GM23248 (cell line): ENCODE data around the gene PPP1R12B. TPM values are rescaled to one million over a fixed set of nuclear protein-coding genes. Genes with fewer than 3 reads are reported as not detected.
"Not testable (repeated sequence)": the region's sequence is repeated elsewhere in the genome, so short reads cannot be mapped to it uniquely, and the experiment has no call there.

Source experiments
- DNase-seq: peaks from one replicate; pipeline ENCODE4 v3.0.0-alpha.2; 2015
- H2AFZ ChIP-seq: fragments of 200-600 bp; sonication (generic); 2 replicates; pipeline ENCODE4 v1.6.1; 2016; ENCODE audit warnings: antibody characterized with exemption
- H3F3A ChIP-seq: fragments of 200-600 bp; sonication (generic); 2 replicates; pipeline ENCODE4 v1.6.1; 2016; ENCODE audit warnings: mild to moderate bottlenecking, antibody characterized with exemption, mixed run types; ENCODE audit not compliant: insufficient read depth
- H3K27ac ChIP-seq: fragments of 200-600 bp; sonication (generic); 2 replicates; pipeline ENCODE4 v1.5.1; 2016; ENCODE audit warnings: mild to moderate bottlenecking
- H3K27me3 ChIP-seq: fragments of 200-600 bp; sonication (generic); replicated peaks from 2 replicates; pipeline ENCODE4 v1.6.1; 2016; ENCODE audit warnings: mild to moderate bottlenecking; ENCODE audit not compliant: insufficient read depth
- H3K36me3 ChIP-seq: fragments of 200-600 bp; sonication (generic); 2 replicates; pipeline ENCODE4 v1.6.1; 2016; ENCODE audit warnings: low read depth, mild to moderate bottlenecking
- H3K4me1 ChIP-seq: fragments of 200-600 bp; sonication (generic); 2 replicates; pipeline ENCODE4 v1.6.1; 2016; ENCODE audit warnings: mild to moderate bottlenecking; ENCODE audit not compliant: insufficient read depth
- H3K4me2 ChIP-seq: fragments of 200-600 bp; sonication (generic); one replicate; pipeline ENCODE4 v1.6.1; 2016; ENCODE audit warnings: mild to moderate bottlenecking; ENCODE audit not compliant: unreplicated experiment
- H3K4me3 ChIP-seq: fragments of 200-600 bp; sonication (generic); 2 replicates; pipeline ENCODE4 v1.5.1; 2016; ENCODE audit warnings: mild to moderate bottlenecking
- H3K79me2 ChIP-seq: fragments of 200-600 bp; sonication (generic); 2 replicates; pipeline ENCODE4 v1.6.1; 2016; ENCODE audit warnings: mild to moderate bottlenecking; ENCODE audit not compliant: insufficient read depth
- H3K9ac ChIP-seq: fragments of 200-600 bp; sonication (generic); 2 replicates; pipeline ENCODE4 v1.6.1; 2016; ENCODE audit warnings: mild to moderate bottlenecking
- H3K9me2 ChIP-seq: fragments of 200-600 bp; sonication (generic); 2 replicates; pipeline ENCODE4 v1.6.1; 2016; ENCODE audit warnings: mixed run types, mild to moderate bottlenecking, moderate library complexity; ENCODE audit not compliant: insufficient read depth
- H3K9me3 ChIP-seq: fragments of 200-600 bp; sonication (generic); one replicate; pipeline ENCODE4 v1.6.1; 2017; ENCODE audit warnings: low read depth
- H4K20me1 ChIP-seq: fragments of 200-600 bp; sonication (generic); 2 replicates; pipeline ENCODE4 v1.6.0; 2016; ENCODE audit not compliant: insufficient read depth
- EZH2 ChIP-seq: fragments of 200-600 bp; sonication (generic); IDR thresholded peaks from 2 replicates; pipeline ENCODE4 v1.6.1; 2018; ENCODE audit warnings: antibody characterized with exemption, mild to moderate bottlenecking; ENCODE audit not compliant: insufficient read depth, poor library complexity, severe bottlenecking
- EZH2phosphoT487 ChIP-seq: fragments of 200-600 bp; sonication (generic); IDR thresholded peaks from 2 replicates; pipeline ENCODE4 v1.6.1; 2018; ENCODE audit warnings: antibody characterized with exemption, moderate library complexity, mild to moderate bottlenecking, low read depth; ENCODE audit not compliant: insufficient read depth
- WGBS, 2 experiments: methylation state at CpG; one replicate each; pipeline ENCODE4 v1.1.6; 2015 to 2017; ENCODE audit warnings: low lambda C conversion rate in 2 of 2, low coverage in 1 of 2; ENCODE audit errors: missing lambda C conversion rate in 2 of 2; 5-methylcytosine and 5-hydroxymethylcytosine counted together
- in situ Hi-C: fragments of 300-500 bp; cut with MboI; formaldehyde crosslinking; loops from 2 replicates; pipeline ENCODE4 v1.15.0; 2020
- polyA plus RNA-seq: library from polyadenylated mRNA; unstranded; fragments of >200 nt; fragmentation: Nextera tagmentation; extraction: Ambion mirVana; gene quantifications from 2 replicates; pipeline ENCODE4 v1.2.1, GENCODE V29; 2016
- total RNA-seq: library from RNA; depleted of rRNA; stranded (reverse); fragments of >200 nt; shearing (Covaris generic); gene quantifications from 2 replicates; pipeline ENCODE4 v1.2.3, GENCODE V29; 2014

The PPP1R12B gene
- total and polyA plus RNA-seq, 2 experiments from 2014 or later, result 3.6 to 14.6 TPM

GRCh38 chr1:202501281-202501680 lies 152.8 kb downstream of the PPP1R12B start:
- H3K27ac ChIP-seq, result no peak overlapping the region
- no peak overlapping the region for H2AFZ ChIP-seq
- H3K4me1 ChIP-seq, result peaks cover 21% of the 10 kb centered on the region
- no peaks in the 10 kb centered on the region for H3K9me2 ChIP-seq
- H3K79me2 ChIP-seq, result no peaks in the 10 kb centered on the region
- no peaks in the 10 kb centered on the region for H4K20me1 ChIP-seq
- 60 to 64% methylated on average over 2 of the region's 2 CpGs for WGBS, 2 experiments
- H3F3A ChIP-seq, result peaks cover 7% of the 10 kb centered on the region; the same call in 1 of the 2 replicates
- in situ Hi-C loops, result loop anchor here (10.0 kb wide), 1 partner anchor 94 kb away; no protein-coding TSS in a partner anchor
- no peak for TF ChIP-seq EZH2
- no peak for TF ChIP-seq EZH2phosphoT487
- H3K9me3 ChIP-seq, result no peaks in the 10 kb centered on the region
- no peak overlapping the region for H3K4me3 ChIP-seq
- no peaks in the 10 kb centered on the region for H3K27me3 ChIP-seq
- H3K9ac ChIP-seq, result no peak overlapping the region
- peak; percentile 41 for DNase-seq
- no peak overlapping the region for H3K4me2 ChIP-seq
- no peaks in the 10 kb centered on the region for H3K36me3 ChIP-seq

DNA sequence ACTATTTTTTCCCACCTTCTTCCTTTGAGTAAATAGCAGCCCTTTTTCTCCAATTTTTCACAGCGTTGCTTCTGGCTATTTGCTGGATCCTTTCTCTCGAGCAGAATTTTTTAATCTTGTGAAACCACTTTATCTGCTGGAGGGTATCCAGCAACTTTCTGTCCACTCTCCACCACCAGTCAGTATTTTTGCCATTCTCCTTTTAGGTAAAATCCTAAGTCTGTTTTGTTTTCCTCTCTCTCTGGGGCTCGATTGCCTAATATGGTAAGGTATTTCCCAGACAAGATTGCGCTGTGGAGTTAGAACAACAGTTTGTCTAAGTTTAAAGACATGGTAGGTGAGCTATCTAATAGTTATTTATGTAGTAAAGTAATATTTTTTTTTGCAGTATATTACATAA lies 156.9 kb downstream of the PPP1R12B start:
- Histone ChIP-seq H3K4me2 (peak overlapping the region; percentile 44), H3K4me1 (peaks cover 24% of the 10 kb centered on the region), H3K9ac (peak overlapping the region; percentile 40; the same call in 1 of the 2 replicates), H3K36me3 (peaks cover 3% of the 10 kb centered on the region; the same call in 1 of the 2 replicates), H3K4me3 (peak overlapping the region; percentile 47), H3F3A (peaks cover 7% of the 10 kb centered on the region; the same call in 1 of the 2 replicates), H3K9me2 (no peaks in the 10 kb centered on the region), H3K27me3 (no peaks in the 10 kb centered on the region), H3K27ac (peak overlapping the region; percentile 58), H2AFZ (peak overlapping the region; percentile 21; the same call in 1 of the 2 replicates), H4K20me1 (no peaks in the 10 kb centered on the region), H3K9me3 (no peaks in the 10 kb centered on the region), H3K79me2 (no peaks in the 10 kb centered on the region)
- 16 to 25% methylated on average over 4 of the region's 4 CpGs for WGBS, 2 experiments
- DNase-seq, result peak; percentile 72
- TF ChIP-seq EZH2phosphoT487 (no peak), EZH2 (no peak)
- in situ Hi-C loops, result loop anchor here (10.0 kb wide), 1 partner anchor 89 kb away; no protein-coding TSS in a partner anchor

- peak overlapping the region; percentile 58 for H3K27ac ChIP-seq
- H3K9me2 ChIP-seq, H3K36me3 ChIP-seq, H3F3A ChIP-seq, H3K27me3 ChIP-seq, H4K20me1 ChIP-seq, H3K9me3 ChIP-seq, H3K79me2 ChIP-seq, H2AFZ ChIP-seq: not testable (repeated sequence)
- peak overlapping the region; percentile 44 for H3K4me2 ChIP-seq
- peaks cover 24% of the 10 kb centered on the region for H3K4me1 ChIP-seq
- DNase-seq, result peak; percentile 43
- H3K4me3 ChIP-seq, result peak overlapping the region; percentile 47; the same call in 1 of the 2 replicates
- H3K9ac ChIP-seq, result 0 out of 2 replicates have a peak overlapping the region, but pooled peaks have one; percentile 40
- in situ Hi-C loops, result loop anchor here (10.0 kb wide), 1 partner anchor 89 kb away; no protein-coding TSS in a partner anchor
- WGBS, 2 experiments, result 42 to 47% methylated on average over 6 of the region's 6 CpGs
Measured at GRCh38 chr1:202505880-202506575, 157.5 kb downstream of the PPP1R12B start.

GRCh38 chr1:202508863-202509262 lies 160.4 kb downstream of the PPP1R12B start:
- H3K9me3 ChIP-seq, DNase-seq, H3K4me2 ChIP-seq, H3K27ac ChIP-seq, H3F3A ChIP-seq, H3K27me3 ChIP-seq, H4K20me1 ChIP-seq, H3K79me2 ChIP-seq, H3K4me3 ChIP-seq, H3K36me3 ChIP-seq, H3K9ac ChIP-seq, H2AFZ ChIP-seq, H3K9me2 ChIP-seq: not testable (repeated sequence)
- peaks cover 24% of the 10 kb centered on the region for H3K4me1 ChIP-seq
- in situ Hi-C loops, result loop anchor here (10.0 kb wide), 1 partner anchor 86 kb away; no protein-coding TSS in a partner anchor
- 74% methylated on average over 6 of the region's 6 CpGs for WGBS, 2 experiments

DNA sequence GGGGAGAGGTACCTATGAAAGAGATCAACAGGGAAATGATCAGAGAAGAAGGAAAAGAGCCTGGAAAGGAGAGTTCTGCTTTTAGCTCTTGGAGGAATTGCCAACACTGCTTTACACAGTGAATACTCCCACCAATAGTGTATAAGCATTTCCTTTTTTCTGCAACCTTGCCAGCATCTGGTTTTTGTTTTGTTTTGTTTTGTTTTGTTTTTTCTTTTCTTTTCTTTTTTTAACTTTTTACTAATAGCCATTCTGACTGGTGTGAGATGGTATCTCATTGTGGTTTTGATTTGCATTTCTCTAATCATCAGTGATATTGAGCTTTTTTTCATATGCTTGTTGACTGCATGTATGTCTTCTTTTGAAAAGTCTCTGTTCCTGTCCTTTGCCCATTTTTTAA lies 165.4 kb downstream of the PPP1R12B start:
- H3K79me2 ChIP-seq, in situ Hi-C loops, H3K36me3 ChIP-seq, H3K4me1 ChIP-seq, H3K9ac ChIP-seq, H3K9me2 ChIP-seq, H2AFZ ChIP-seq, H4K20me1 ChIP-seq, H3K27ac ChIP-seq, H3K9me3 ChIP-seq, H3F3A ChIP-seq, H3K4me2 ChIP-seq, H3K4me3 ChIP-seq, H3K27me3 ChIP-seq, DNase-seq: not testable (repeated sequence)
